HEK293T (cell line): ENCODE results near the gene CLK4.

ENCODE experiments used
- FOXK2 ChIP-seq: fragments of 450-650 bp; IDR thresholded peaks from 2 replicates; pipeline ENCODE4 v1.6.1; 2016; ENCODE audit warnings: mild to moderate bottlenecking
- PKNOX1 ChIP-seq: fragments of 450-650 bp; IDR thresholded peaks from 2 replicates; pipeline ENCODE4 v1.6.1; 2016
- TARDBP ChIP-seq: fragments of 450-650 bp; IDR thresholded peaks from 2 replicates; pipeline ENCODE4 v1.6.1; 2016
- ZNF384 ChIP-seq: fragments of 450-650 bp; IDR thresholded peaks from 2 replicates; pipeline ENCODE4 v1.6.1; 2016

GRCh38 chr5:178667101-178667500 is 40.3 kb upstream of the CLK4 start:
- TF ChIP-seq ZNF384 (no peak), FOXK2 (no peak), TARDBP (no peak), PKNOX1 (no peak)
